Embryonic facial prominence (tissue), 1 donor: ENCODE measurements around the gene PLIN4.

Experiments used
- DNase-seq: peaks from one replicate; pipeline ENCODE4 v3.0.0-alpha.2; 2016; ENCODE audit errors: extremely low spot score

PLIN4 gene

DNA sequence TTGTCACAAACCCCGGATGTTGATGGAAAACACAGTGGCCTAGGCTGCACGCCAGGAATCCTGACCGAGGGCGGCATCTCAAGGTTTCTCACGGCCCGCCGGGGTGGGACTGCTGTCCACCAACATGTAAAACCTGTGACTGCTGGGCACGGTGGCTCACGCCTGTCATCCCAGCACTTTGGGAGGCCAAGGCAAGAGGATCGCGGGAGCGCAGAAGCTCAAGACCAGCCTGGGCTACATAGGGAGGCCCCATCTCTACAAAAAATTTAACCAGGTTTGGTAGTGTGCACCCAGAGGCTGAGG lies 11.2 kb downstream of the PLIN4 start:
- DNase-seq: no peak

DNA sequence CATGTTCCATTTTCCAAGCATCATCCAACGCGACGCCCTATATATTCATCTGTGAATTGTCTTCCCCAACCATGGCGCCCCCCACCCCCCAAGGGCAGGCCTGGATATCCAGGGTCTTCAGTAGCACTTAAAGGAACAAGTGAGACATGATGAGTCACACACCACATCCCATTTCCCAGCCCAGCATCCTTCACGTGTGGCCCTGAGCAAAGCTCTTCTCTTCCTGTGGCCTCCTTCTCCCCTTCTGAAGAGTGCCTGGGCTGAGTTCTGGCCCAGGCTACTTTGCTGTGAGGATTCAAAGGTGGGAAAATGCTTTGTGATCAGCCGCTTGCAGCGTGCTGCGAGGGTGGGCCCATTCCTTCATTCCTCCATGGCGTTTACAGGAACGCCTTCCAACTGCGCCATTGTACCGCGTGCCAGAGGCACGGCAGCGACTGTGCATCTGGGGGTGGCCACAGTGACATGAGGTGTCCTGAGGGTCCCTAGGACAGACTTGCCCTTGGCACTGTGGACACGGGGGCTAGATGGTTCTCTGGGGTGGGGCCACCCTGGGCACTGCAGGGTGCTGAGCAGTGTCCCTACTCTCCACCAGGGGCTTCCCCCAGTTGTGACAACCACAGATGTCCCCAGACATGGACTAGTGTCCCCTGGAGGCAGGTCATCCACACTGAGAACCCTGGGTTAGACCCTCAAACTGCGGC lies 11.7 kb downstream of the PLIN4 start:
- DNase-seq: no peak

DNA sequence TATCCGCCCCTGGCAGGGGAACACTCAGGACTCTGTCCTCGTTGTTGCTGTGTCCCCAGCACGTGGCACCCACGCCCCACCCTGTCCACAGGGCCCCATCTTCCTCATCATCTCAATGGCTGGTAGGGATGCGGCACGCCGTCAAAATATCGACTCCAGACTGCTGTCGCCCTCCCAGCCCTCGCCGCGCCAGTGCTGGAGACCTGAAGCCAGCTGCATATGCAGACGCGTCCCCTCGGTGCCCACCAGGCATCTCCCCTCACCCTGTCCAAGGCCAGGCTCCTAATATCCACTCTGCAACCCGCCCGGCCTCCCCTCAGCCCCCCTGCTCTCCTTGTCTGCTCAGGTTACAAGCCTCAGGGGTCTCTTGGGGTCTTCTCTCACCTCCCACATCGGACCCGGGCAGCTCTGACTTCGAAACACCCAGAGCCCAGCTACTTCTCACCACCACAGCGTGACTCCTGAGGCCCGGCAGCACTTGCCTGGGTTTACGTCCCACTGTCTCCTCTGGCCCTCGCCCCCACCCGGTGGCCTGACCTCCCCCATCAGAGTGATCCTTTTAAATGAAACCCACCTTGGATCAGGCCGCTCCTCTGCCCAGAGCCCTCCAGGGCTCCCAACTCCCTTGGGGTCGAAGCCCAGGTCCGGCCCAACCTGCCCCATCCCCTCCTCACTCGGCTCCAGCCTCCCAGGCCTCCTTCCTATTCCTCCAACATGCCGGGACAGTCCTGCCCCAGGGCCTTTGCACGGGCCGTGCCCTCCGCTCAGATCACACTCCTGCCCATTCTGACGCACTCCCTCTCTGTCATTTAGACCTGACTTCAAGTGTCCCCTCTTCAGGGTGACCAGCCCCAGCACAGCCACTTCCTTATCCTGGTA lies 12.5 kb downstream of the PLIN4 start:
- no peak for DNase-seq

DNA sequence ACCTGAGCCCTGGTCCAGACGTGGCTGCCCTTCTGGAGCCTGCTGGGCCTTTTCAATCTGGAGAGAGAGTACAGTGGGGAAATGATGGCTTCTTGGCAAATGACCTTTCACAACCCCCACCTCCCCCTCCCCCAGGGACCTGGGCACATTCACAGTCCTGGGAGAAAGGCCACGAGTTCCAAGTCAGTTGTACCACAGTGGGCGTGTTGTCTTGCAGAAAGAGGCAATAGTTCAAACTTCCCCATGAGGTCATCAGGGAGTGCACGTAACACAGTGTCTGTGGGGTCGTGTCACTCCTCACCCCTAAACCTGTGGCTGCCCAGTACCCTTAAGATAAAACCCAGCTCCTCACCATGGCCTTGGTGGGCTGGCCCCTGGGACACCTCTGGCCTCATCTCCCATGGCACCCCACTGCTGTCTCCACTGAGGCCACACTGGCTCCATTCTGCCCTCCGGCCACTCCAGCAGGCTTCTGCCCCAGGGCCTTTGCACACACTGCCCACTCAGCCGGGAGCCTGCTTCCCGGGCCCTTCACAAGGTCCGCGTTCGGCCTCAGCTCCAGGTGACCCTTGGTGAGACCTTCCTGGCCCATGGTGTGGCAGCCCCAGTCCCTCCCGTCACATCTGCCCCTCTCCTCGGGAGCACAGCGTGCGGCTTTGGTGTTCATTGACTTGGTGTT lies 13.3 kb downstream of the PLIN4 start:
- DNase-seq: no peak

GRCh38 chr19:4504297-4504701 lies 14.0 kb downstream of the PLIN4 start:
- DNase-seq: no peak

- DNase-seq: no peak
Measured at GRCh38 chr19:4503825-4504170, 14.5 kb downstream of the PLIN4 start.

DNA sequence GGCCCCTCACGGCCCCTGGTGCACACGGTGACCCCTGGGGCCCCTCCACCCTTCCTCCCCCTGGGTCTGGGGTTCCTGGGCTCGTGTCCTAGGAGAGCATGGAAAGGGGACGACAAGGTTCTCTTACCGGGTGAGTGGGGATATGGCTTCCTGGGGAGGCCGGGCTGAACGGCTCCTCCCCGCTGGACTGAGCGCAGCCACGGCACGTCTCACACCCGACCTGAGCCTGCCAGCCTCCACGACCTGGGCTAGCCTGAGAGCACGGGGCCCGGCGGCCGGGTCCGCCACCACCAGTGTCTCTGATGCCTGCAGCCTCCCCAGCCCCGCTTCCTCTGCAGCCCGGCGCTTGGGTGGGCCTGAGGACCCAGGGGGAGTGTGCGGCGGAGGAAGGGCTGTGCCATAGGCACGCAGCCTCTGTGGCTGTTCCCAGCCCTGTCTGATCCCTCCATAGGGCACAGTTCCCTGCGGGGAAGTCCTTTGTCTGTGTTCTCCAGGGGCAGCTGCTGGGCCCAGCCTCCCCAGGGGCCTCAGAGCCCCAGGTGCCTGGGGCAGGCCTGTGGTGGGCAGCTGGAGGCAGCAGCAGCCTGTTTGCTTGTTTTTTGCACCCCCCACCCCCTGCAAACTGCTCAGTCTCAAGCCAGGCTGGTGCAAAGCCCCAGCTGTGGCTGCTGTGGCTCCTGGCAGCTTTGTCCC lies 15.0 kb downstream of the PLIN4 start:
- no peak for DNase-seq

DNA sequence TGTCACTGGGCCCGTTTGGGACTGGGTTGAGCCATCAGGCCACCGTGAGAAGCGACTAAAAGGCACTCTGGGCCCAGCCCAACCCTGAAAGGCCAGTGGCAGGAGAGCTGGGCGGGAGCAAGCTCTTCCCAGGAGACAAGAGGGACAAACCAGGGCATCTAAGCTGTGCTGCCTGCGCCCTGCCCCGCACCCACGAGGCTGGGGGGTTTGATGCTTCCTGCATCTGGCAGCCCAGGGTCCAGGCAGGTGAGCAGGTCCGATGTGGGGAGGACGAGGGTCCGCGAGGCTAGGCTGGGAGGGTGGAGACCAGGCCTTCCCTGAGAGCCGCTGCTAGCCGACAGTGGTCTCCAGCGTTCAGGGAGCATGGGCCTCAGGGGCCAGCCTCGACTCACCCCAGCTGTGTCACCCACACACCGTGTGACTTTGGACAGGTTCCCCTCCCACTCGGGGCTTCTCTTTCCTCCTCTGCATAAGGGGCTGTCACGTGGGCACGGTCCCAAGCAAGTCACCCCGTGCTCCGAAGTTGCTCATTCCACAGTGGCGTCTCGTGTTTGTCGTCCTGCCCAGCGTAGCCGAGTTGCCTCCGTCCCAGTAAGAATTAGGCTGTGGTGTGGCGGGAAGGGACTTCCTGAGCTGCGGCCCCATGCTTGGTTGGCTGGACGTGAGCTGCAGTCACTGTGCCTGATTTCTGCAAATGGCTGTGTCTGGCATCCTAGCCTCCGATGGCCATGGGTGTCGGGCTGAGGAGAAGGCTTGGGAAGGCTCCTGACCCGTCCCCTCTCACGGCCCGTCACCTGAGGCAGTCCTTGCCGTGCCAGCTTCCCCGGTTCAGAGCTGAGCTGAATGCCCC lies 15.8 kb downstream of the PLIN4 start:
- DNase-seq: no peak

DNA sequence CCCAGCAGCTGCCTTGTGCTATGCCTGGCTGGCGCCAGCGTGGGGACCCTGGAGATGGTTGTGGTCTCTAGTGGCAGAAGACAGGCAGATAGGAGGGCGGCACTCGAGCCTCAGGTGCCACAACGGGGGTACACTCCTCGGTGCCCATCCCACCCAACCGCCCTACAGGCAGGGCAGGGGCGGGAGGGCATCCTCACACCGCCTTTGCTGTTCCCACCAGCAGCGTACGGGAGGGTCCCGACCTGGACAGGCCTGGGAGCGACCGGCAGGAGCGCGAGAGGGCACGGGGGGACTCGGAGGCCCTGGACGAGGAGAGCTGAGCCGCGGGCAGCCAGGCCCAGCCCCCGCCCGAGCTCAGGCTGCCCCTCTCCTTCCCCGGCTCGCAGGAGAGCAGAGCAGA lies 16.6 kb downstream of the PLIN4 start:
- DNase-seq: no peak

DNA sequence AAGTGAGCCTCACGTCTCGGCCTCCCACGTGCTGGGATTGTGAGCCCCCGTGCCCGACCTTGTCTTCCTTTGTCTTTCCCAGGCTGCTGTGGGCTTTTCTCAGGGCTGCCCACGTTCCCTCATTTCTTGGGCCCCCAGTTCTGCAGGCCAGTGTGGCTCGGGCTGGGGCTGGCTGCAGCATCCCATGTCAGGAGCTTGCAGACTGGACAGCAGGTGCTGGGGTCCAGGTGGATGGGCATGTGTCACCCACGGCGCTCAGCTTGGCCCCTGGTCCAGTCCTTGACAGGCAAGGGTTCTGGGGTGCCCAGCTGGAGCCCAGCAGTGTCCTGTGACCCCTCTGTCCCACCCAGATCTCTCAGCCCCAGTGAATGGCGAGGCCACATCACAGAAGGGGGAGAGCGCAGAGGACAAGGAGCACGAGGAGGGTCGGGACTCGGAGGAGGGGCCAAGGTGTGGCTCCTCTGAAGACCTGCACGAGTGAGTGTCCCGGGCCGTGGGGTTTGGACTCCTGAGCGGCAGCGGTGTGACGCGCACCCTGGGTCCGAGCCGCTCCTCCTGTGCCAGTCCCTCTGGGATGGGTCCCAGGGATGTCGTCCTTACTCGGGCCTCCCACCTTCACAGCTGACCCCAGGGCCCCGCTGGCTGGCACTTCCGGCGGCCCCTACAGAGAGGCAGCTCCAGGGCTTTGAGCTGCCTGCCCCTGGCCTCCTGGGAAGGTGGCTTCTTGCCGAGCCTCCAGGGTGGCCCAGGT lies 17.3 kb downstream of the PLIN4 start:
- DNase-seq: no peak

DNA sequence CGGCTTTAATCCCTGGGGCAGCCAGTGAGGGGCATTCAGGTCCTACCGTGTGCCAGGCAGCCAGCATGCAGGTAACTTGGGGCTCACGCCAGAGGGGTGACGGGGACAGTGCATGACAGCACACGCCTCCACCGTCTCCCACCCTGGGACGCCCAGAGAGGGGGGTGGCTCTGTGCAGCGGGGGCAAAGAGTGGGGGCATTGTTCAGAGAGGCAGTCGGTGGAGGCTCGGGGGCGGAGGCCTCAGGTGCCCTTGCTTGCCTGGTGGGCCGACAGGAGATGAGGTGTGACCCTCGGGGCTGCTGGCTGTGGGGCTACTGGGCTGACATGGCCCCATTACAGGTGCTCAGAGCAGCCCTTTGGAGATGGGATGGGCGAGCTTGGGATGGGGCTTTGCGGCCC lies 18.4 kb downstream of the PLIN4 start:
- no peak for DNase-seq

- no peak for DNase-seq
Measured at GRCh38 chr19:4499318-4499717, 19.0 kb downstream of the PLIN4 start.

DNA sequence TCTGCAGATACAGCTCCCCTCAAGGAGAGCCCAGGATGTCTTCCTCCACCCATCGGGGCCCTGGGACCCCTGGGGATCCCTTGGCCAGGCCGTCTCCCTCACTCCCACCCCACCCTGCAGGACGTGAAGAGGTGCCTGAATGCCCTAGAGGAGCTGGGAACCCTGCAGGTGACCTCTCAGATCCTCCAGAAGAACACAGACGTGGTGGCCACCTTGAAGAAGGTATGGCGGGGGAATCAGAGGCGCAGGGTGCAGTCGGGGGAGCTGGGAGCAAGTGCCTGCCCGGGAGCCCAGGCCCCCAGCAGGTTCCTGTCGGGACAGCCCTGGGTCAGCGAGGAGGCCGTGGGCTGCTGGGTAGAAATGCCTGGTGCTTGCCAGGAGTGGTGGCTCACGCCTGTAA lies 19.6 kb downstream of the PLIN4 start:
- DNase-seq: no peak

DNA sequence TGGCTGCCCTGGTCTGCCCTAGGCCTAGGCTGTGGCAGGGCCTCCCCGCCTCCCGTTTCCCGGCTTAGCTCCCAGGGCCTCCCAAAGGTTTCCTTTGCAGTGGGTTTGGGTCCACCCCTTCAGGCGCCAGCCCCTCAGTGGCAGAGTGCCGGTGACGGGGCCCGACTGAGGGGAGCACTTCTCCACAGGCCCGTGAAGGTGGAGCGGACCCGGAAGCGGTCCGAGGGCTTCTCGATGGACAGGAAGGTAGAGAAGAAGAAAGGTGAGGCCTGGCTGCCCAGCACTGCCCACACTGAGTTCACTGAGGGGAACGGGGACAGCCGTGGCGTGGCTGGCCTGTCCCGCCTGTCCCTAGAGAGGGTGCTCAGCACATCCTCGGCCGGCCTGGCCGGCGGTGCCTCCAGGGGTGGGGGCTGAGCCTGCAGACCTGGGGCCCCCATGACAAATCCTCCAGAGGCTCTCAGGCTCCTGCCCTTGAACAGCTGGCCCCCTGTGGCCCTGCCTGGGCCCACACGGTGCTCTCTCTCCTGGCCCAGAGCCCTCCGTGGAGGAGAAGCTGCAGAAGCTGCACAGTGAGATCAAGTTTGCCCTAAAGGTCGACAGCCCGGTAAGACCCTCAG lies 20.4 kb downstream of the PLIN4 start:
- no peak for DNase-seq

DNA sequence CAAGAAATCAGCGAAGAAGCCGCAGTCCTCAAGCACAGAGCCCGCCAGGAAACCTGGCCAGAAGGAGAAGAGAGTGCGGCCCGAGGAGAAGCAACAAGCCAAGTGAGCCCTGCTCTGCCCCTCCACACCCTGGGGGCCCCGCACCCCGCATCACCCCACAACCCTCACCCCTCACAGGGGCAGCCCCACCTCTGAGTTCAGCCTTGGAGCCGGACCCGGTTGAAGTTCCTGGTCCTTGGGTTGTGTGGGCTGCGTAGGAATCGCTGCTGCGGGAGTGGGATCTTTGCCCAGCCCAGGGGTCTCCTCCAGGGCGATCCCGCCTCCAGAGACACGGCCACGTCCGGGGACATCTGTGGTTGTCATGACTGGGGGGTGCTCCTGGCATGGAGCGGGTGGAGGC lies 22.0 kb downstream of the PLIN4 start:
- no peak for DNase-seq

DNA sequence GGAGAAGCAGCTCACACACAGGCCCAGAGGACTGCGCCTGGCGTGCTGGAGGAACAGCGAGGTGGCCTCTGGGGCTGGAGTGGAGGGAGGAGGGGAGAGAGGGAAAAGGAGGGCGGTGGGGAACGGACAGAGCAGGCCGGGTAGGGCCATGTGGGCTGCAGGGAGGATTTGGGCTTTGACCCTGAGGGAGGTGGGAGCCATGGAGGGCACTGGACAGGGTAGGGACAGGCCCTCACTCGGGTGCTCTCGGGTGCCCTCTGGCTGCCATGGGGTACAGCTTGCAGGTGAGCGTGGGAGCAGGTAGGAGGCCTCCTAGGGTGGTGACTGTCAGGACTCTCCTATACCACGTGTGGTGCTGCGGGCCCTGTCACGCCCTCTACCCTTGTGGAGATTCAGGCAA lies 22.8 kb downstream of the PLIN4 start:
- DNase-seq: no peak

GRCh38 chr19:4494691-4495064 lies 23.6 kb downstream of the PLIN4 start:
- DNase-seq: no peak

GRCh38 chr19:4493929-4494690 lies 24.2 kb downstream of the PLIN4 start:
- DNase-seq: no peak

- DNase-seq: no peak
Measured at GRCh38 chr19:4493104-4493928, 25.0 kb downstream of the PLIN4 start.
